ENCODE measurements around the gene YIF1A.

DNA sequence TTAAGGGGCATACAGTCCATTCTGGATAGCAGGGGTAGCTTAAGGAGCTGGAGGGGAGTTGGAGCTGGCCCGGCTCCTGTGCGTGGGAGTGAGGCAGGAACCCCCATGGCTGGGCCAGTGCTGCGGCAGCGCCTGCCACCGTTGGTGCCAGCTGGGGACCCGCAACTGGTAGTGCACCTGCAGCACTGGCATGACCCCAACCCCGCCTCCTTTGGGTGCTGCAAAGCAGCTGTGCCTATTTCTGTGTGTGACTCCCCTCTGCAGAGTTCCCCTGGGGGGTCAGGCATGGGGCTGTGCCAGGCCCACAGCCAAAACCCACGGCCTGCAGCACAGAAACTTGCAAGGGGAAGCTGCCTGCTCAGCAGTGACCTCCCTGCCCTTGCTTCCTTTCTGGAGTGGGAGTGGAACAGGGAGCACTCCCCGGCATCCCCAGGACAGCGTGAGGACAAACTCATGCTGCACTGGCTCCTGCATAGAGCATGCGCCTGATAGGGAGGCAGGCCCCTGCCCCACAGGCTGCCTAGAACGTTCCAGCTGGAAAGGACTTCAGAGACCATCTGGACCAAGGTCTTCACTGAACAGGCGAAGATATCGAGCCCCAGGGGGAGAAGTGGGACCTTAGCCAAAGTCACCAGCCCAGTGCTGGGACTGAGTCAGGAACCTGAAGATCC, 46.7 kb downstream of the YIF1A start:
- no peak for TF ChIP-seq CTCF (IDR thresholded peaks at IDR 0.05)
- TF ChIP-seq POLR2A (IDR thresholded peaks at IDR 0.05) = no peak
